HepG2 (cell line): ENCODE data around the gene TRAF3. TPM values are rescaled to one million over a fixed set of nuclear protein-coding genes. Genes with fewer than 3 reads are reported as not detected.

Source experiments
- CENPT ChIP-seq: sonication (generic); formaldehyde crosslinking; IDR thresholded peaks from 2 replicates; pipeline ENCODE4 v1.8.0; 2022; ENCODE audit warnings: low read depth, mild to moderate bottlenecking, moderate library complexity, missing genetic modification reagents
- DPF2 ChIP-seq: sonication (generic); formaldehyde crosslinking; IDR thresholded peaks from 2 replicates; pipeline ENCODE4 v1.4.0; 2020; ENCODE audit warnings: mild to moderate bottlenecking, low read depth, missing genetic modification reagents, borderline replicate concordance
- HNRNPLL ChIP-seq: fragments of 200-400 bp; formaldehyde crosslinking; IDR thresholded peaks from 2 replicates; pipeline ENCODE4 v1.6.1; 2017; ENCODE audit warnings: mild to moderate bottlenecking, low read depth, low read length; ENCODE audit not compliant: poor library complexity, severe bottlenecking
- MED1 ChIP-seq: sonication (generic); formaldehyde crosslinking; IDR thresholded peaks from 2 replicates; pipeline ENCODE4 v1.4.0; 2020; ENCODE audit warnings: missing genetic modification reagents
- MTA1 ChIP-seq: sonication (generic); formaldehyde crosslinking; IDR thresholded peaks from 2 replicates; pipeline ENCODE4 v1.4.0; 2020; ENCODE audit warnings: missing genetic modification reagents, mild to moderate bottlenecking, borderline replicate concordance
- NFE2 ChIP-seq: sonication (generic); formaldehyde crosslinking; IDR thresholded peaks from 2 replicates; pipeline ENCODE4 v1.4.0; 2020; ENCODE audit warnings: missing genetic modification reagents
- NR1H2 ChIP-seq: sonication (generic); formaldehyde crosslinking; IDR thresholded peaks from 2 replicates; pipeline ENCODE4 v1.8.1; 2022; ENCODE audit warnings: low read depth, missing genetic modification reagents, borderline replicate concordance
- POLR2G ChIP-seq: fragments of 200-400 bp; formaldehyde crosslinking; IDR thresholded peaks from 2 replicates; pipeline ENCODE4 v1.6.1; 2018; ENCODE audit warnings: mild to moderate bottlenecking, low read depth, low read length, moderate library complexity
- RFX1 ChIP-seq: fragments of 450-650 bp; IDR thresholded peaks from 2 replicates; pipeline ENCODE4 v1.6.1; 2017
- ZBTB3 ChIP-seq: sonication (generic); formaldehyde crosslinking; IDR thresholded peaks from 2 replicates; pipeline ENCODE4 v1.4.0; 2020; ENCODE audit warnings: low read depth, mild to moderate bottlenecking, moderate library complexity, missing genetic modification reagents, borderline replicate concordance
- ZNF10 ChIP-seq: sonication (generic); formaldehyde crosslinking; IDR thresholded peaks from 2 replicates; pipeline ENCODE4 v1.4.0; 2020; ENCODE audit warnings: mild to moderate bottlenecking, low read depth, missing genetic modification reagents, borderline replicate concordance
- ZNF562 ChIP-seq: sonication (generic); formaldehyde crosslinking; IDR thresholded peaks from 2 replicates; pipeline ENCODE4 v1.8.0; 2022; ENCODE audit warnings: missing genetic modification reagents, borderline replicate concordance
- ZSCAN21 ChIP-seq: sonication (generic); formaldehyde crosslinking; IDR thresholded peaks from 2 replicates; pipeline ENCODE4 v1.8.0; 2022; ENCODE audit warnings: mild to moderate bottlenecking, missing genetic modification reagents, moderate library complexity, borderline replicate concordance
- polyA plus RNA-seq, 8 experiments: library from polyadenylated mRNA; depleted of rRNA in 3 of 8; stranded (reverse) in 7 of 8; unstranded in 1 of 8; fragments of >200 nt; fragmentation: Illumina TruSeq in 4 of 8; extraction: Trizol in 4 of 8; gene quantifications; 2 replicates each; pipeline versions ENCODE4 v1.2.1 to v1.2.3, GENCODE V29; 2011 to 2016; ENCODE audit warnings: low read depth in 4 of 8, missing spikeins in 1 of 8, mixed read lengths in 1 of 8; ENCODE audit not compliant: insufficient read depth in 1 of 8
- total RNA-seq, 5 experiments: library from RNA; depleted of rRNA; stranded (reverse); fragments of >200 nt; fragmentation: Illumina TruSeq; extraction: Trizol; gene quantifications; 2 replicates each; pipeline ENCODE4 v1.2.3, GENCODE V29; 2016; ENCODE audit warnings: low read depth in 1 of 5
- TF ChIP-seq, protein P1 (sequence below): sonication (generic); formaldehyde crosslinking; IDR thresholded peaks from 2 replicates; pipeline ENCODE4 v1.4.0; 2020; ENCODE audit warnings: missing genetic modification reagents, borderline replicate concordance
- TF ChIP-seq, protein P2 (sequence below): sonication (generic); formaldehyde crosslinking; IDR thresholded peaks from 2 replicates; pipeline ENCODE4 v1.5.1; 2020; ENCODE audit warnings: mild to moderate bottlenecking, moderate library complexity, missing genetic modification reagents
- TF ChIP-seq, protein P3 (sequence below): IDR thresholded peaks from 2 replicates; pipeline ENCODE4 v1.6.1; 2016; ENCODE audit warnings: missing biosample characterization, missing genetic modification reagents, low read depth

The TRAF3 gene
- total and polyA plus RNA-seq, 2 of the 13 experiments (the other 11 are each of a cell fraction or from before 2014, with no cell fraction given): 6.9 to 12.2 TPM

DNA sequence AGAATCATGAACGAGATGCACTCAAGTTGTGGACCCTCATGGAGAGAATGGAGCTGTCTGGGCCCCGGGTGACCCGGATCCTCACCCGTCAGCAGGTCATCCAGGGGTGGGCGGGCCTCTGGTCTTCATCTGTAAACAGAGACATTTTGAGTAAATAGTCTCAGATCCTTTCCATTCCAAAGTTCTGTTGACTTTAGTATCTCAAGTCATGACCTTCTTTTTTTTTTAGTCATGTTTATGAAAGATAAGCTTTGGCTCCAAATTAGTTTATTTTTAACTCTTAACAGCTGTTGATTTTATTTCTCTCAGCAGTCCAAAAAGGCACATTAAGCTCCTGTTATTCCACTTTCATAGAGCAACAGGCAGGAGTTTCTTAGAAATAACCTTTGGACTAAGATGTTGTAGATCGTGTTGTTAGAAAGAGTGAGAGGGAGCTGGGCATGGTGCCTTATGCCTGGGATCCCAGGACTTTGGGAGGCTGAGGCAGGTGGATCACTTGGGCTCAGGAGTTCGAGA is 96.4 kb downstream of the TRAF3 start (continued):
- TF ChIP-seq, protein P1, sequence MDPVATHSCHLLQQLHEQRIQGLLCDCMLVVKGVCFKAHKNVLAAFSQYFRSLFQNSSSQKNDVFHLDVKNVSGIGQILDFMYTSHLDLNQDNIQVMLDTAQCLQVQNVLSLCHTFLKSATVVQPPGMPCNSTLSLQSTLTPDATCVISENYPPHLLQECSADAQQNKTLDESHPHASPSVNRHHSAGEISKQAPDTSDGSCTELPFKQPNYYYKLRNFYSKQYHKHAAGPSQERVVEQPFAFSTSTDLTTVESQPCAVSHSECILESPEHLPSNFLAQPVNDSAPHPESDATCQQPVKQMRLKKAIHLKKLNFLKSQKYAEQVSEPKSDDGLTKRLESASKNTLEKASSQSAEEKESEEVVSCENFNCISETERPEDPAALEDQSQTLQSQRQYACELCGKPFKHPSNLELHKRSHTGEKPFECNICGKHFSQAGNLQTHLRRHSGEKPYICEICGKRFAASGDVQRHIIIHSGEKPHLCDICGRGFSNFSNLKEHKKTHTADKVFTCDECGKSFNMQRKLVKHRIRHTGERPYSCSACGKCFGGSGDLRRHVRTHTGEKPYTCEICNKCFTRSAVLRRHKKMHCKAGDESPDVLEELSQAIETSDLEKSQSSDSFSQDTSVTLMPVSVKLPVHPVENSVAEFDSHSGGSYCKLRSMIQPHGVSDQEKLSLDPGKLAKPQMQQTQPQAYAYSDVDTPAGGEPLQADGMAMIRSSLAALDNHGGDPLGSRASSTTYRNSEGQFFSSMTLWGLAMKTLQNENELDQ (CRISPR knock-in tag): no peak
- TF ChIP-seq CENPT (CRISPR knock-in tag) (no peak), MED1 (CRISPR knock-in tag) (peak; percentile 89), ZNF562 (no peak), ZBTB3 (CRISPR knock-in tag) (no peak), RFX1 (no peak), NR1H2 (peak; percentile 65; the same call in 1 of the 2 replicates), ZSCAN21 (CRISPR knock-in tag) (no peak), POLR2G (no peak), ZNF10 (CRISPR knock-in tag) (no peak), HNRNPLL (no peak), MTA1 (peak; percentile 56; the same call in 1 of the 2 replicates), NFE2 (CRISPR knock-in tag) (no peak), DPF2 (peak; percentile 78; the same call in 1 of the 2 replicates)
- TF ChIP-seq, protein P2, sequence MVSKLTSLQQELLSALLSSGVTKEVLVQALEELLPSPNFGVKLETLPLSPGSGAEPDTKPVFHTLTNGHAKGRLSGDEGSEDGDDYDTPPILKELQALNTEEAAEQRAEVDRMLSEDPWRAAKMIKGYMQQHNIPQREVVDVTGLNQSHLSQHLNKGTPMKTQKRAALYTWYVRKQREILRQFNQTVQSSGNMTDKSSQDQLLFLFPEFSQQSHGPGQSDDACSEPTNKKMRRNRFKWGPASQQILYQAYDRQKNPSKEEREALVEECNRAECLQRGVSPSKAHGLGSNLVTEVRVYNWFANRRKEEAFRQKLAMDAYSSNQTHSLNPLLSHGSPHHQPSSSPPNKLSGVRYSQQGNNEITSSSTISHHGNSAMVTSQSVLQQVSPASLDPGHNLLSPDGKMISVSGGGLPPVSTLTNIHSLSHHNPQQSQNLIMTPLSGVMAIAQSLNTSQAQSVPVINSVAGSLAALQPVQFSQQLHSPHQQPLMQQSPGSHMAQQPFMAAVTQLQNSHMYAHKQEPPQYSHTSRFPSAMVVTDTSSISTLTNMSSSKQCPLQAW (CRISPR knock-in tag): no peak
- TF ChIP-seq, protein P3, sequence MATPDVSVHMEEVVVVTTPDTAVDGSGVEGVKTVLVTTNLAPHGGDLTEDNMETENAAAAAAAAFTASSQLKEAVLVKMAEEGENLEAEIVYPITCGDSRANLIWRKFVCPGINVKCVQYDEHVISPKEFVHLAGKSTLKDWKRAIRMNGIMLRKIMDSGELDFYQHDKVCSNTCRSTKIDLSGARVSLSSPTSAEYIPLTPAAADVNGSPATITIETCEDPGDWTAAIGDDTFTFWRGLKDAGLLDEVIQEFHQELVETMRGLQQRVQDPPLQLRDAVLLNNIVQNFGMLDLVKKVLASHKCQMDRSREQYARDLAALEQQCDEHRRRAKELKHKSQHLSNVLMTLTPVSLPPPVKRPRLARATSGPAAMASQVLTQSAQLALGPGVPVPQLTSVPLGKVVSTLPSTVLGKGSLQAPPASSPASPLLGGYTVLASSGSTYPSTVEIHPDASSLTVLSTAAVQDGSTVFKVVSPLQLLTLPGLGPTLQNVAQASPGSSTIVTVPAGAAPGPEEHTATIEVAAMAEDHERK (CRISPR knock-in tag): no peak
